Thyroid gland (tissue), 4 donors: ENCODE data around the gene SEC14L1.

Experiments used
- POLR2A ChIP-seq, 2 donors: fragments of 450-650 bp; IDR thresholded peaks; one replicate each; pipeline ENCODE4 v1.6.1; 2017; ENCODE audit warnings: antibody characterized with exemption in 2 of 2, mild to moderate bottlenecking in 2 of 2, moderate library complexity in 1 of 2
- TF ChIP-seq, protein P1 (sequence below), 6 experiments: fragments of 200-600 bp in 3 of 6; fragments of 450-650 bp in 3 of 6; sonication (generic) in 3 of 6; IDR thresholded peaks; one replicate each; pipeline ENCODE4 v1.5.1; 2016 to 2019; ENCODE audit warnings: antibody characterized with exemption in 6 of 6, mild to moderate bottlenecking in 2 of 6, inconsistent platforms in 1 of 6, moderate library complexity in 1 of 6

DNA sequence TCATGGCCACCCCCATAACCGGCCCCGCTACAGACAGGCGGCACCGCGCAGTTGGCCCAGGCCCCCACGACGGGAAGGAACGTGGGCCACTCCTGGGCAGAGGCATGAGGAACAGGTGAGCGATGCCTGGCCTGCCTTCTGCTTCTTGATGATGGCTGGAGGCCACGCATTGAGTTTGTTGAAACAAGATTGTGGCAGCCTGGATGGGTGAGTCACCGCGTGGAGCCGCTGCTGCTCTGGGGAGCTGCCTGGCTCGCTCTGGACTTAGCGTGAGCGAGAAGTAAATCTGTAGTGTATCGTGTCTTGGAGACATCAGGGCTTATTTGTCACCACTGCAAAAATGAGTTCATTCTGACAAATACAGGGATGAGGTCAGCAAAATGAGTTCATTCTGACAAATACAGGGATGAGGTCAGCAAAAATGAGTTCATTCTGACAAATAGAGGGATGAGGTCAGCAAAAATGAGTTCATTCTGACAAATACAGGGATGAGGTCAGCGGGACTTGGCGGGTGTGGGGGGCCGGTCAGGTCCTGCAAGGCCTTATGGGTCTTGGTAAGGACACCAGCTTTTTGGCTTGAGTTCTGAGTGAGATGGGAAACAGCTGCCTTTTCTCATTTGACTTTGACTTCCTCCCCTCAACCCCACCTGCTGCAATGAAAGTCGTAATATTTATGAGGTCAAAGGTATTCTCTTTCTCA, 93.0 kb downstream of the SEC14L1 start:
- TF ChIP-seq POLR2A (IDR thresholded peaks at IDR 0.05) = no peak
- TF ChIP-seq, protein P1, sequence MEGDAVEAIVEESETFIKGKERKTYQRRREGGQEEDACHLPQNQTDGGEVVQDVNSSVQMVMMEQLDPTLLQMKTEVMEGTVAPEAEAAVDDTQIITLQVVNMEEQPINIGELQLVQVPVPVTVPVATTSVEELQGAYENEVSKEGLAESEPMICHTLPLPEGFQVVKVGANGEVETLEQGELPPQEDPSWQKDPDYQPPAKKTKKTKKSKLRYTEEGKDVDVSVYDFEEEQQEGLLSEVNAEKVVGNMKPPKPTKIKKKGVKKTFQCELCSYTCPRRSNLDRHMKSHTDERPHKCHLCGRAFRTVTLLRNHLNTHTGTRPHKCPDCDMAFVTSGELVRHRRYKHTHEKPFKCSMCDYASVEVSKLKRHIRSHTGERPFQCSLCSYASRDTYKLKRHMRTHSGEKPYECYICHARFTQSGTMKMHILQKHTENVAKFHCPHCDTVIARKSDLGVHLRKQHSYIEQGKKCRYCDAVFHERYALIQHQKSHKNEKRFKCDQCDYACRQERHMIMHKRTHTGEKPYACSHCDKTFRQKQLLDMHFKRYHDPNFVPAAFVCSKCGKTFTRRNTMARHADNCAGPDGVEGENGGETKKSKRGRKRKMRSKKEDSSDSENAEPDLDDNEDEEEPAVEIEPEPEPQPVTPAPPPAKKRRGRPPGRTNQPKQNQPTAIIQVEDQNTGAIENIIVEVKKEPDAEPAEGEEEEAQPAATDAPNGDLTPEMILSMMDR (IDR thresholded peaks at IDR 0.05) = no peak
